ENCODE measurements around the gene LRCOL1. TPM values are rescaled to one million over a fixed set of nuclear protein-coding genes. Genes with fewer than 3 reads are reported as not detected.

Gene LRCOL1
- total and polyA plus RNA-seq, 4 donors = 0.98 to 1.8 (median 1.3) TPM

DNA sequence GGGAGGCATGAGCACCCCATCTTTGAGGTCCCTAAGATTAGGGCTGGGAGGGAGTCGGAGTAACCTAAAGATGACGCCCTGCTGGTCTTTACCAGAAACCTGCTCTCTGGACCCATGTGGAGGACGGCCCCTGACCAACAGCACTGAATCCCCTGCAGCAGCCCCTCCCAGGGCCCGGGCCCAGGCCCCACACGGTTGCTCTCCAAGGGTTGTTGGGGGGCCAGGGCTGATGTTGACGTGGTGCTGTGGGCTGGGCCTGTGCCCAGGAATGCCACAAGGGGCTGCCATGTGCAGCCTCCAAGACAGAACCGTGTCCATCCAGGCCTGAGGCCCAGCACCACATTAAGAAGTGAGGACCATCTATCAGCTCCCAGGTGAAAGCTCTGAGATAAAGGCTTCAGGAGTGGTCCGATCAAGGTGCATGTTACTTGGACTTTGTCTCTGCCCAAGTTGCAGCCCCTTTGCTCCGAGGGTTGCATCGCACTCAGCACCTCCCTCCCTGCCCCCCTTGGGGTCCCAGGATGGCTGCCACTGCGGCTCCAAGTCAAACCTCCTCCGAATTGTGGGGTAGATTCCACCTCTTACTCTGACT is 29.6 kb downstream of the LRCOL1 start:
- H3K9me3 ChIP-seq (ENCODE audit: control insufficient read depth in 4 of 4, insufficient read depth in 3 of 4, low read length in 3 of 4) = peaks cover 0 to 3% (median 0%) of the 10 kb centered on the region in 4 donors
- H3K36me3 ChIP-seq (ENCODE audit: control insufficient read depth in 4 of 4, insufficient read depth in 4 of 4, low read length in 4 of 4) = peaks cover 6 to 41% (median 20%) of the 10 kb centered on the region in 4 donors
- no peak overlapping the region for H3K4me3 ChIP-seq
- no peaks in the 10 kb centered on the region for H3K4me1 ChIP-seq (ENCODE audit: control insufficient read depth in 5 of 5, insufficient read depth in 5 of 5, low read length in 5 of 5)
- no peaks in the 10 kb centered on the region for H3K27me3 ChIP-seq (ENCODE audit: control insufficient read depth in 3 of 3, insufficient read depth in 3 of 3, low read length in 2 of 3)
- TF ChIP-seq, protein P1, sequence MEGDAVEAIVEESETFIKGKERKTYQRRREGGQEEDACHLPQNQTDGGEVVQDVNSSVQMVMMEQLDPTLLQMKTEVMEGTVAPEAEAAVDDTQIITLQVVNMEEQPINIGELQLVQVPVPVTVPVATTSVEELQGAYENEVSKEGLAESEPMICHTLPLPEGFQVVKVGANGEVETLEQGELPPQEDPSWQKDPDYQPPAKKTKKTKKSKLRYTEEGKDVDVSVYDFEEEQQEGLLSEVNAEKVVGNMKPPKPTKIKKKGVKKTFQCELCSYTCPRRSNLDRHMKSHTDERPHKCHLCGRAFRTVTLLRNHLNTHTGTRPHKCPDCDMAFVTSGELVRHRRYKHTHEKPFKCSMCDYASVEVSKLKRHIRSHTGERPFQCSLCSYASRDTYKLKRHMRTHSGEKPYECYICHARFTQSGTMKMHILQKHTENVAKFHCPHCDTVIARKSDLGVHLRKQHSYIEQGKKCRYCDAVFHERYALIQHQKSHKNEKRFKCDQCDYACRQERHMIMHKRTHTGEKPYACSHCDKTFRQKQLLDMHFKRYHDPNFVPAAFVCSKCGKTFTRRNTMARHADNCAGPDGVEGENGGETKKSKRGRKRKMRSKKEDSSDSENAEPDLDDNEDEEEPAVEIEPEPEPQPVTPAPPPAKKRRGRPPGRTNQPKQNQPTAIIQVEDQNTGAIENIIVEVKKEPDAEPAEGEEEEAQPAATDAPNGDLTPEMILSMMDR (IDR thresholded peaks at IDR 0.05; ENCODE audit: control extremely low read depth, extremely low read depth) = no peak
- no peak overlapping the region for H3K27ac ChIP-seq (ENCODE audit: low read depth in 1 of 2, low read length in 1 of 2)
- ATAC-seq (ENCODE audit: insufficient read depth, low FRiP score) (no peak), DNase-seq (no peak)
- no peak overlapping the region for H3K9ac ChIP-seq (ENCODE audit: insufficient read depth in 1 of 2, low read length in 2 of 2)
- 94% methylated on average over 12 of the region's 12 CpGs for WGBS, 2 donors

DNA sequence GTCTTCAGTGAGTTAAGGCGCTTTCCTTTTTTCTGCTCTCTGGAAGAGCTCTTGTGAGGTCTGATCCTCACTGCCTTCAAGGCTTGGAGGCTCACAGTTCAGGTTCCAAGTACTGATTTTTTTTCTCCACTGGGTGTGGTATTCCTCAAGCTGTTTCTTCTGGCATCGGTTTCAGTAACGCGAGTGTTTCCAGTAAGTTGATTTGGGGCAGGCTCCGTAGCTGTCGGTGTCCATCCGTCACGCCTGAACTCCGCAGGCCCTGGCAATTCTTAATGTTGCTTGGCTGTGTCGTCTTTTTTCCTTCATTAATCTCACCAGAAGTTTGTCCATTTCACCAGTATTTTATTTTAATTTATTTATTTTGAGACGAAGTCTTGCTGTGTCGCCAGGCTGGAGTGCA is 30.6 kb downstream of the LRCOL1 start:
- Histone ChIP-seq H3K36me3 (ENCODE audit: control insufficient read depth in 4 of 4, insufficient read depth in 4 of 4, low read length in 4 of 4) (peaks cover 6 to 46% (median 20%) of the 10 kb centered on the region in 4 donors), H3K4me1 (ENCODE audit: control insufficient read depth in 5 of 5, insufficient read depth in 5 of 5, low read length in 5 of 5) (no peaks in the 10 kb centered on the region), H3K9me3 (ENCODE audit: control insufficient read depth in 4 of 4, insufficient read depth in 3 of 4, low read length in 3 of 4) (peaks cover 0 to 3% (median 0%) of the 10 kb centered on the region in 4 donors), H3K4me3 (no peak overlapping the region), H3K9ac (ENCODE audit: insufficient read depth in 1 of 2, low read length in 2 of 2) (no peak overlapping the region), H3K27ac (ENCODE audit: low read depth in 1 of 2, low read length in 1 of 2) (no peak overlapping the region), H3K27me3 (ENCODE audit: control insufficient read depth in 3 of 3, insufficient read depth in 3 of 3, low read length in 2 of 3) (no peaks in the 10 kb centered on the region)
- WGBS, 2 donors = 78 to 89% methylated on average over 12 of the region's 12 CpGs
- ATAC-seq (ENCODE audit: insufficient read depth, low FRiP score) (no peak), DNase-seq (peak in 1 of 3 donors; percentile 26)
- TF ChIP-seq, protein P1 (IDR thresholded peaks at IDR 0.05; ENCODE audit: control extremely low read depth, extremely low read depth) = no peak

DNA sequence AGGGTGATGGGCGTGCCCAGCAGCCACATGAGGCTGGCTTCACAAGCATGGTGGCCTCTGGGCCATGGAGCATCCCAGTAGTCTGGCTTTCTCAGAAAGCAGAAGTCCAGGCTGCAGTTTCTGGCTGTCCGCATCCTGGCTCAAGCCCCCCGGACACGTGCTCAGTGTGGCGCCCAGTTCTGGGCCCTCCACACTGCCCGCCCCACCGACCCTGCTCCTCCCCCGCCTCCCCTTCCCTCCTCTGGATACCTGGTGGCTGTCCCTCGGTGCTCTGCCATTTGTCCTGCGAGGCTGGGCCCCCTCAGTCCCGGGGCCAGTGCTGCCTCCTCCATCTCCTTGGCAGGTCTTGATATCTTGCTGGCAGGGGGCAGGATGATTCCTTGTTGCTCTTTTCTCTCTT is 31.6 kb downstream of the LRCOL1 start:
- ATAC-seq (ENCODE audit: insufficient read depth, low FRiP score) (no peak), DNase-seq (no peak)
- Histone ChIP-seq H3K9ac (ENCODE audit: insufficient read depth in 1 of 2, low read length in 2 of 2) (no peak overlapping the region), H3K27ac (ENCODE audit: low read depth in 1 of 2, low read length in 1 of 2) (no peak overlapping the region), H3K4me3 (no peak overlapping the region), H3K36me3 (ENCODE audit: control insufficient read depth in 4 of 4, insufficient read depth in 4 of 4, low read length in 4 of 4) (peaks cover 6 to 56% (median 24%) of the 10 kb centered on the region in 4 donors), H3K4me1 (ENCODE audit: control insufficient read depth in 5 of 5, insufficient read depth in 5 of 5, low read length in 5 of 5) (no peaks in the 10 kb centered on the region), H3K27me3 (ENCODE audit: control insufficient read depth in 3 of 3, insufficient read depth in 3 of 3, low read length in 2 of 3) (no peaks in the 10 kb centered on the region), H3K9me3 (ENCODE audit: control insufficient read depth in 4 of 4, insufficient read depth in 3 of 4, low read length in 3 of 4) (peaks cover 0 to 3% (median 0%) of the 10 kb centered on the region in 4 donors)
- TF ChIP-seq, protein P1 (IDR thresholded peaks at IDR 0.05; ENCODE audit: control extremely low read depth, extremely low read depth) = no peak
- 83 to 84% methylated on average over 11 of the region's 11 CpGs for WGBS, 2 donors

DNA sequence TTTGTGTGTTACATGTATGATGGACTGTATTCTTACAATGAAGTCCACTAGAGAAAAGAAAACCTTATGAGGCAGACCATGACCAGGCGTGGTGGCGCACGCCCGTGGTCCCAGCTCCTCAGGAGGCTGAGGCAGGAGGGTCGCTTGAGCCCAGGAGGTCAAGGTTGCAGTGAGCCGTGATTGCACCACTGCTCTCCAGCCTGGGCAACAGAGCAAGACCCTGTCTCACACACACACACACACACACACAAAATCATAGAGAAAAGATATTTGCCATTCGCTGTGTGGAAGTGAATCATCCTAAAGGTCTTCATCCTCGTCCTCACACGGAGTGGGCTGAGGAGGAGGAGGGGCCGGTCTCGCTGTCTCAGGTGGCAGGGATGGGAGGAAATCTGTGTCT is 32.3 kb downstream of the LRCOL1 start:
- no peak for DNase-seq
- Histone ChIP-seq H3K9ac (ENCODE audit: insufficient read depth in 1 of 2, low read length in 2 of 2) (no peak overlapping the region), H3K9me3 (ENCODE audit: control insufficient read depth in 4 of 4, insufficient read depth in 3 of 4, low read length in 3 of 4) (peaks cover 0 to 3% (median 0%) of the 10 kb centered on the region in 4 donors), H3K4me1 (ENCODE audit: control insufficient read depth in 5 of 5, insufficient read depth in 5 of 5, low read length in 5 of 5) (no peaks in the 10 kb centered on the region), H3K4me3 (no peak overlapping the region), H3K27ac (ENCODE audit: low read depth in 1 of 2, low read length in 1 of 2) (no peak overlapping the region), H3K27me3 (ENCODE audit: control insufficient read depth in 3 of 3, insufficient read depth in 3 of 3, low read length in 2 of 3) (no peaks in the 10 kb centered on the region), H3K36me3 (ENCODE audit: control insufficient read depth in 4 of 4, insufficient read depth in 4 of 4, low read length in 4 of 4) (peaks cover 6 to 50% (median 25%) of the 10 kb centered on the region in 4 donors)
- ATAC-seq (ENCODE audit: insufficient read depth, low FRiP score) = no peak
- TF ChIP-seq, protein P1 (IDR thresholded peaks at IDR 0.05; ENCODE audit: control extremely low read depth, extremely low read depth) = no peak
- WGBS, 2 donors = 87 to 94% methylated on average over 11 of the region's 11 CpGs

Measured in lung (tissue), 12 donors.